MCF 10A (cell line): ENCODE data around the gene MFN2. TPM values are rescaled to one million over a fixed set of nuclear protein-coding genes. Genes with fewer than 3 reads are reported as not detected.
A peak's percentile ranks its signal among the peaks of the same experiment; 100 is the strongest.

Experiments used
- BruUV-seq: library from RNA; stranded (reverse); fragments of 400-500 nt; replicated peaks from 2 replicates; lab custom pipeline; 2021; lab: Mats Ljungman, UMichigan
- CTCF ChIA-PET: fragments of 300-600 bp; sonication (Branson Sonifier 250); formaldehyde crosslinking; extraction: SDS; loops from one replicate; lab custom pipeline; 2021; ENCODE audit warnings: antibody characterized with exemption, inconsistent platforms; lab: Yijun Ruan, JAX
- POLR2A ChIA-PET: fragments of 300-600, 350-650 bp; sonication (Branson Sonifier 250); formaldehyde crosslinking; extraction: SDS; loops from one replicate; lab custom pipeline; 2020; ENCODE audit warnings: antibody characterized with exemption, inconsistent platforms; lab: Yijun Ruan, JAX
- DNase-seq: peaks from one replicate; pipeline ENCODE4 v3.0.0-alpha.2; 2018; ENCODE audit not compliant: unreplicated experiment
- H3K27ac Mint-ChIP-seq: one replicate; pipeline ENCODE4 v1.8.0; 2022; ENCODE audit warnings: mild to moderate bottlenecking, low read depth, mixed read lengths; ENCODE audit not compliant: unreplicated experiment
- H3K27me3 Mint-ChIP-seq: one replicate; pipeline ENCODE4 v1.8.0; 2022; ENCODE audit warnings: mixed read lengths; ENCODE audit not compliant: insufficient read depth, unreplicated experiment
- H3K36me3 Mint-ChIP-seq: one replicate; pipeline ENCODE4 v1.8.0; 2022; ENCODE audit warnings: mild to moderate bottlenecking, moderate library complexity, mixed read lengths; ENCODE audit not compliant: insufficient read depth, unreplicated experiment
- H3K4me1 Mint-ChIP-seq: one replicate; pipeline ENCODE4 v1.8.0; 2022; ENCODE audit warnings: mixed read lengths; ENCODE audit not compliant: insufficient read depth, unreplicated experiment
- H3K4me3 Mint-ChIP-seq: one replicate; pipeline ENCODE4 v1.8.0; 2022; ENCODE audit warnings: mild to moderate bottlenecking, moderate library complexity, mixed read lengths; ENCODE audit not compliant: unreplicated experiment
- H3K9me3 Mint-ChIP-seq: one replicate; pipeline ENCODE4 v1.8.0; 2022; ENCODE audit warnings: mixed read lengths; ENCODE audit not compliant: unreplicated experiment
- intact Hi-C: fragments of 100-400 bp; cut with micrococcal nuclease; formaldehyde crosslinking; loops from 2 replicates; pipeline ENCODE4 v1.14.1; 2022
- total RNA-seq: library from RNA; stranded (reverse); gene quantifications from 2 replicates; pipeline ENCODE4 v1.2.3, GENCODE V29; 2022
- TF ChIP-seq, protein P1 (sequence below): fragments of 200-600 bp; IDR thresholded peaks from one replicate; pipeline ENCODE4 v1.8.0; 2022; ENCODE audit warnings: antibody characterized with exemption, mild to moderate bottlenecking; ENCODE audit not compliant: unreplicated experiment

The MFN2 gene
- total RNA-seq, 1 experiment from 2014 or later: 105 TPM

DNA sequence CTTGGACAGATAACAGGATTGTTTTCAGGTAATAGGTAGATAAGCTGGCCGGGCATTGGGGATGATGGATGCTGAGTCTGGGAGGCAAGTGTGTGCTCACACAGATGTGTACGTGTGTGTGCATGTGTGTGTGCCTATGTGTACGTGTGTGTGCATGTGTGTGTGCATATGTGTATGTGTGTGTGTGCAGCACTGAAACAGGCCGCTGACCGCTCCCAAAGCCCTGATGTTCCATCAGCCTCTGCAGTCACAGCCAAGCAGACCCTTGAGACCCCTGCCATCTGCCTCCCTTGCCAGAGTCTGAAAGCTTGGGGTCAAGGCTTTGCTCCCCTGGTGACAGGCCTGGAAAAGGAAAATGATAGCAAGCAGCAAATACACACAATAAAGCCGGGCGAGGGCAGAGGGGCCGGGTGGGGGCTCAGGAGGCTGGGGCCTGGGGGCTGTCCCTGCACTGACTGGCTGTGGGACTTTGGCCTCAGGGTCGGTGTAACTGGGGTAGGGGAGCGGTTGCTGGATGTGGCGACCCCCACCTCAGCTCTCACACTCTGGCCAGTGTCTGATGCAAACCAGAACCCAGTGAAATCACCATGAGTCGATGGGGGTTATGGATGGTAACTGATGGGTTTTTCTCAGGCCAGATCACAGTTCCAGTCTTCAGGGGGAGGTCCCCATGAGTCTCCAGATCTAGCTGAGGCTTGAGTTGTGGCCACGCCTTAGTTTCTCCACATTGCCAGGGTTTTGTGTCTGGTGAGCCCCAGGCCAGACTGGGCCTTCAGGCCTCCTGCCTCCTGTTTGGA is 73.7 kb downstream of the MFN2 start:
- Mint-ChIP-seq H3K36me3 (no peaks in the 10 kb centered on the region), H3K9me3 (no peaks in the 10 kb centered on the region)

GRCh38 chr1:12055259-12055658 is 75.0 kb downstream of the MFN2 start:
- ChIA-PET CTCF (no interaction called here), POLR2A (no interaction called here)
- Mint-ChIP-seq H3K9me3 (no peaks in the 10 kb centered on the region), H3K4me1 (peaks cover 13% of the 10 kb centered on the region), H3K36me3 (no peaks in the 10 kb centered on the region), H3K27me3 (peaks cover 12% of the 10 kb centered on the region), H3K27ac (no peak overlapping the region), H3K4me3 (no peak overlapping the region)
- no TSS peak for BruUV-seq
- intact Hi-C loops: no loop called here
- TF ChIP-seq, protein P1, sequence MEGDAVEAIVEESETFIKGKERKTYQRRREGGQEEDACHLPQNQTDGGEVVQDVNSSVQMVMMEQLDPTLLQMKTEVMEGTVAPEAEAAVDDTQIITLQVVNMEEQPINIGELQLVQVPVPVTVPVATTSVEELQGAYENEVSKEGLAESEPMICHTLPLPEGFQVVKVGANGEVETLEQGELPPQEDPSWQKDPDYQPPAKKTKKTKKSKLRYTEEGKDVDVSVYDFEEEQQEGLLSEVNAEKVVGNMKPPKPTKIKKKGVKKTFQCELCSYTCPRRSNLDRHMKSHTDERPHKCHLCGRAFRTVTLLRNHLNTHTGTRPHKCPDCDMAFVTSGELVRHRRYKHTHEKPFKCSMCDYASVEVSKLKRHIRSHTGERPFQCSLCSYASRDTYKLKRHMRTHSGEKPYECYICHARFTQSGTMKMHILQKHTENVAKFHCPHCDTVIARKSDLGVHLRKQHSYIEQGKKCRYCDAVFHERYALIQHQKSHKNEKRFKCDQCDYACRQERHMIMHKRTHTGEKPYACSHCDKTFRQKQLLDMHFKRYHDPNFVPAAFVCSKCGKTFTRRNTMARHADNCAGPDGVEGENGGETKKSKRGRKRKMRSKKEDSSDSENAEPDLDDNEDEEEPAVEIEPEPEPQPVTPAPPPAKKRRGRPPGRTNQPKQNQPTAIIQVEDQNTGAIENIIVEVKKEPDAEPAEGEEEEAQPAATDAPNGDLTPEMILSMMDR: no peak
- no peak for DNase-seq

More for the DNA sequence above, 73.7 kb downstream of the MFN2 start:
- intact Hi-C loops: no loop called here
- H3K4me3 Mint-ChIP-seq: no peak overlapping the region
- no peak for DNase-seq
- TF ChIP-seq, protein P1: no peak
- H3K27me3 Mint-ChIP-seq: no peaks in the 10 kb centered on the region
- no TSS peak for BruUV-seq
- CTCF ChIA-PET: interaction anchor here (0.6 kb wide), 1 partner anchor 42 kb away, joined by 3 read pairs; no protein-coding TSS in a partner anchor
- H3K4me1 Mint-ChIP-seq: peaks cover 13% of the 10 kb centered on the region
- POLR2A ChIA-PET: interaction anchor here (0.6 kb wide), 1 partner anchor 427 kb away, joined by 3 read pairs; no protein-coding TSS in a partner anchor
- H3K27ac Mint-ChIP-seq: no peak overlapping the region

- peaks cover 14% of the 10 kb centered on the region for H3K27me3 Mint-ChIP-seq
- intact Hi-C loops: no loop called here
- DNase-seq: no peak
- H3K27ac Mint-ChIP-seq: no peak overlapping the region
- H3K4me1 Mint-ChIP-seq: peaks cover 13% of the 10 kb centered on the region
- BruUV-seq: no TSS peak
- ChIA-PET POLR2A (interaction anchor here (0.6 to 0.7 kb wide), 3 partner anchors 15 to 149 kb away, joined by 3 to 5 read pairs (median 3); no protein-coding TSS in a partner anchor), CTCF (no interaction called here)
- no peak overlapping the region for H3K4me3 Mint-ChIP-seq
- no peaks in the 10 kb centered on the region for H3K9me3 Mint-ChIP-seq
- TF ChIP-seq, protein P1: no peak
- no peaks in the 10 kb centered on the region for H3K36me3 Mint-ChIP-seq
Measured at GRCh38 chr1:12056331-12056841, 76.1 kb downstream of the MFN2 start.

DNA sequence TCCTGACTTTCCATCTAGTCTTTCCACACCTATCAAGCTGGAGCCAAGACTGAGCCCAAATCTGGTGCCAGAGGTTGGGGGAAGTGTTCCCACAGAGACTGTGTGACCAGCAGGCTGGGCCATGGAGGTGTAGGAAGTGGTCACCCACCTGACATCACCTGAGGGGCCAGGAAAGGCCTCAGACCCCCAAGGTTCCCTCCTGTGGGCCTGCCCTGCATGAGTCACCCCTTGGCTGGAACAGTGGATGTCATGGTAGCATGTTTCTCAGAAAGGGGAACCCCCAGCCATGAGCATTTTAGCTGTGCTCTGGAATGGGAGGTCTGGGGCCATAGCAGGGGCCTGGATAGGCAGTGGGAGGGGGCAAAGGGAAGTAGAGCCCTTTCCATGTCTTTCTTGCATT is 77.1 kb downstream of the MFN2 start:
- CTCF ChIA-PET: interaction anchor here (0.6 kb wide), 2 partner anchors 205 to 289 kb away, joined by 3 read pairs; no protein-coding TSS in a partner anchor
- H3K36me3 Mint-ChIP-seq: no peaks in the 10 kb centered on the region
- H3K27me3 Mint-ChIP-seq: peaks cover 17% of the 10 kb centered on the region

More for the DNA sequence above, 77.1 kb downstream of the MFN2 start:
- Mint-ChIP-seq H3K27ac (no peak overlapping the region), H3K4me3 (no peak overlapping the region), H3K9me3 (no peaks in the 10 kb centered on the region), H3K4me1 (peaks cover 5% of the 10 kb centered on the region)
- no TSS peak for BruUV-seq
- POLR2A ChIA-PET: no interaction called here
- TF ChIP-seq, protein P1: no peak
- DNase-seq: peak; percentile 18
- intact Hi-C loops: no loop called here
